DMS 273 (cell line): ENCODE measurements around the gene SLC22A12.
A peak's percentile ranks its signal among the peaks of the same experiment; 100 is the strongest.

Experiments used
- DNase-seq: peaks from one replicate; lab custom pipeline; 2025; ENCODE audit not compliant: unreplicated experiment; lab: John Stamatoyannopoulos, UW

Gene SLC22A12

GRCh38 chr11:64643256-64643881 lies 52.3 kb downstream of the SLC22A12 start:
- peak; percentile 61 for DNase-seq

DNA sequence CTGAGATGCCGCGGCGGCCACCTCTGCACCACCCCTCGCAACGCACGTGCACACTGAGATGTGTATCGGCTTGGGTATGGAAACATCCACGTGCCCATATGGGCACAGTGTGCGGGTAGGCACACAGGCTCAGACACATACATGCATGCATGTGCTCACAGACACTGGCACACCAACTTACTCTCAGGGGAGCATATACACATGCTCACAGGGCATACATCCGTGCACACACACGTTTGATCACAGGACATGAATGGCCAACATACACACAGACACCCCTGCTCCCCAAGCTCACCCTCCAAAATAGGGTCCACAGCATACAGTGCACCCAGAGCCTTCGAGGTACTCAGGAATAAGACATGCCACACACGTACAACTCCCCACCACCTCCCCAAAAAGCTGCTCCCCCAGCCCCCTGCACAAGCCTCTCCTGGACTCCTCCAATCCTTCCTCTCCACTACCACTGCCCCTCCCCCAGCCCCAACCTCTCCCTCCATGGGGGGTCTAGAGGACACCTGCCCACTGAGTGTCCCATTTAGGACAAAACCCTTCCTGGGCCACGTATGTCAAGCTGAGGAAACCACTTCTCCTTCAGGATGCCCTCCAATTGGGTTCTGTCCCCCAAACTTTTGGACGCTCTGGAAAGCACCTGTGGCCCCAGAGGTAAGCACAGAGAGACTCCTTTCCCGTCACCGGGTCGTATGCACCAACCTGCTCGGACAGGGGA lies 53.1 kb downstream of the SLC22A12 start:
- peak; percentile 32 for DNase-seq

DNA sequence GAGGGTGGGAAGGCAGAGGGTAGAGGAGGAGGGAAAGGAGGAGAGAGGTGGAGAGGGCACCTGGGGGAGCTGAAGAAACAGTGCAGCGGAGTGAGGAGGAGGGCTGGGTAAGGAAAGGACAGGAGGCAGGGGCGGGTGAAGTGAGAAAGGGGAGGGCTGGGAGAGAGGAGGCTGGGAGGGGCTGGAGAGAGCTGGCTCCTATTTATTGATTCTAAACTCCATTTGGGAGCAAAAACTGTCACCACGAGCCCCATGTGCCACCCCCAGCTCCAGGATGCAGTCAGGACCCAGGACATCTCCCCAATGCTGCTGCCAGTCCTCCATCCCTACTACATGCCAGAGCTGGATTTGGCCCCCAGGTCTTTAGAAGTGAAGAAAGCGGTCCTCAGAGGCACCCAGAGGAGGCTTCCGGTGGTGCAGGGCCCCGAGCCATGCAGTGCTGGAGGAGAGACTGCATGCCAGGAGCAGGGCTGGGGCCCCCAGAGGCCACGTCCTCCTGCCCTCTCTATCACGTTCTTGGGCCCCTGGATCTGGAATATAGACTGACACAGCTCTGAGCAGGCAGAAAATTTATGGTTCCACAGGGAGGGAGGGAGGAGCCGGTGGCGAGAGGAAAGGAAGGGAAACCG lies 53.7 kb downstream of the SLC22A12 start:
- DNase-seq = peak; percentile 61

DNA sequence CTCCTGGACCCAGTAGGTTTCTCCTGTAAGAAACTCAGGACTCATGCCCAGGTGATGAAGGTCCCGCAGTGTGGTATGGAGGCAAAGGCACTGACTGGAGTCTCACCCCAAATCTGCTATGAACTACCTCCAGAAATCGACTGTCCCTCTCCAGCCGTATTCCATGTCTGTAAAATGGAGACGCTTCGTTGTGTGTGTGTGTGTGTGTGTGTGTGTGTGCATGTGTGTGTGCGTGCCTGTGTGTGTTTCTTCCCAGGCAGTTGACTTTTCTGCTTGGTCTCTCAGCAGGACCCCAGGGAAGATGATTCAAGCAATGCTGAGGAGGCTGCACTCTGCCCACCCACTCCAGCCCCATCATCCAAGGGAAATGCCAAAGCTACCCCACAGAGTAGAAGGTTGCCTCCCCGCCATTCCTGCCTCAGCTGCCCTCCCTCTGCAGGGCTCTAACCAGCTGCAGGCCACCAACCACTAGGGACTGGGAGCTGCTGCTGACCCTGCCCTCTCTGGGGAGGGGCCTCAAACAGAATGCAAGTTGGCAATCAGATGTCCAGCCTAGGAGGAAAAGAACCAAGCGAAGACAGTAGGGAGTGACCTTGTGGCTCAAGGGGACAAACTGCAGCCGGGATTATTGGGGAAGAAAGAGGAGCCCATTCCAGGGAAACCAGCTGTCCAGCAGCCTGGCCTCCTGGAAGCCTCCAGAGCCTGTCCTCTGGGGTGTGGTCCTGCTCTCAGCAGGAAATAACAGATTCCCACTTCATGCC lies 56.2 kb downstream of the SLC22A12 start:
- DNase-seq = no peak

GRCh38 chr11:64648551-64648950 lies 57.5 kb downstream of the SLC22A12 start:
- no peak for DNase-seq

DNA sequence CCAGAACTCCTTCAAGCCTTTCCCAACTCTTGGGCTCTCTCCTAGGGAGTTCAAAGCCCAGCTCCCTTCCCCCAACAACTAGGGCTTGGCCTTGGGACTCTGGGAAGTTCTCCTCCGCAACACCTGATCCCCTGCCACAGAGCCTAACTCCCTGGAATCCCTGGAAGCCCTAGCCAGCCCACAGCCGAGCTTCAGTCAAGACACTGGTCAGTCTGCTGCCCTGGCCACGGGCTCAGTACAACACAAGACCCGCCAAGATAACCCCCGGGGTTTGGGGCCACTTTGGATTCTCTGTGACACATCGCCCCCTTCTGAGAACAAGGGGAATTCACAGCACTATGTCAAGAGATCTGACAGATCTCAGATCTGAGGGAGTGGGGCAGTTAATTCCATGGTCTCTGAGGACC lies 58.3 kb downstream of the SLC22A12 start:
- DNase-seq = peak; percentile 71

DNA sequence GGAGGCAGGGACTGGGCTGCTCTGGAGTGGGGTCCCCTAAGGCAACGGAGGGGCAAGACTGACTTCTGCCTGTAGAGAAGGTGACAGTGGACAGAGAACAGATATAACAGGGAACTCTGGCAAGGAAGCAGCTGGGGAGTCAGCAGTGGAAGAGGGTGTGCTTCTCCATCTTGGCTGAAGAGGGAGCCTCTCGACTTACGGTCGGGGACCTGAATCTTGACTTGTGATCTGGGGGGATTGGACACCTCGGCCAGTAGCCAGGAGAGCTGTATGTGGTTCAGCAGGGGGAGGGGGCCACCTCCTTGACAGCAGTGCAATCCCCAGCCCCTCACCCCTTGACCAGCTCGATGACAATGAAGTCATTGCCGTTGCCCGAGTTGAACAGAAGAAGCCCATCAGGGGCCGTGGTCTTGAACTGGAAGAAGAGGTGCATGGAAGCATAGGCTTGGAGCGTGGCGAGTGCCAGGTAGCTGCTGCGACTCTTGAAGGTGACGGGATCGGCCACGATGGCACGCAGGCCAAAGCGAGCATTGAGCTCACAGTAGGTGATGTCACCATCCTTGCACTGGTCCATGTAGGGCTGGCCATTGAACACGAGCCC lies 60.0 kb downstream of the SLC22A12 start:
- peak; percentile 49 for DNase-seq
